ENCODE measurements around the gene BICDL2. TPM values are rescaled to one million over a fixed set of nuclear protein-coding genes. Genes with fewer than 3 reads are reported as not detected.
"Not testable (repeated sequence)": the region's sequence is repeated elsewhere in the genome, so short reads cannot be mapped to it uniquely, and the experiment has no call there.

BICDL2 gene, protein sequence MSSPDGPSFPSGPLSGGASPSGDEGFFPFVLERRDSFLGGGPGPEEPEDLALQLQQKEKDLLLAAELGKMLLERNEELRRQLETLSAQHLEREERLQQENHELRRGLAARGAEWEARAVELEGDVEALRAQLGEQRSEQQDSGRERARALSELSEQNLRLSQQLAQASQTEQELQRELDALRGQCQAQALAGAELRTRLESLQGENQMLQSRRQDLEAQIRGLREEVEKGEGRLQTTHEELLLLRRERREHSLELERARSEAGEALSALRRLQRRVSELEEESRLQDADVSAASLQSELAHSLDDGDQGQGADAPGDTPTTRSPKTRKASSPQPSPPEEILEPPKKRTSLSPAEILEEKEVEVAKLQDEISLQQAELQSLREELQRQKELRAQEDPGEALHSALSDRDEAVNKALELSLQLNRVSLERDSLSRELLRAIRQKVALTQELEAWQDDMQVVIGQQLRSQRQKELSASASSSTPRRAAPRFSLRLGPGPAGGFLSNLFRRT
- total RNA-seq (100 to 1,000 TPM in 1 of 6 donors, 10 to 100 TPM in 5; 48.9 to 106 (median 64.3) TPM), polyA plus RNA-seq (100 to 1,000 TPM; 126 to 325 TPM)

DNA sequence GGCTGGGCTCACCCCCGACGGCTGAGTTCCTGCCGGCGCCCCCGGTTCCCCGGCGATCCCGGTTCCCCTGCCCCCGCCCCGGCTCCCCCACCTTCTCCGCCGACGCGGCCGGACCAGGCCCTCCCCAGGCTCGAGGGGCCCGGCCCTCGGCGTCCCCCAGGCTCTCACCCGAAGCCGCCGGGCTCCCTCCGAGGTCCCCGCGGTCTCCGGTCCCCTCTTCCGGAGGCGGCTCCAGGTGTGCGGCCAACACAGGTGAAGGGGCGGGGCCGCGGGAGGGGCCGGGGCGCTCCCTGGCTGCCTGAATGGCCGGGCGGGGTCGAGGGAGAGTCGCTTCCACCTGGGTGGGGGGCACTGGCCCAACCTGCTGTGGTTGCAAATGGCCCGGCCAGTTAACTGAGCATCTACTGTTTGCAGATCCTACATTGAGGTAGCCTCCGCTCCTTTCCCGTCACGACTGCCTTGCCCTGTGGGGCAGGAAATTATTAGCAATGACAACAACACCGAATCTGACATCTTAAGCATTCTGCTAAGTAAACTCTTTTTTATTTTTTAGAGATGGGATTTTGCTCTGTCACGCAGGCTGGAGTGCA is at the start of gene BICDL2:
Gene BICDL2 (minus strand): TSS at position 219 of the 590 bp plus-strand sequence. CDS start 1,448 bp downstream, outside the sequence.
- Histone ChIP-seq H3K27ac (peak within 1 kb of the TSS; percentile 80 to 90 (median 85)), H3K9me3 (no peaks in the 10 kb centered on the region), H3K4me3 (peak within 1 kb of the TSS; percentile 27 to 83 (median 75)), H3K27me3 (no peaks in the 10 kb centered on the region), H3K36me3 (no peaks in the 10 kb centered on the region), H3K4me1 (peaks cover 0 to 15% (median 5%) of the 10 kb centered on the region in 3 donors)
- 3% methylated on average over 30 to 44 of the region's 44 CpGs for WGBS, 2 donors
- FAIRE-seq (no peak), ATAC-seq (peak; percentile 67 to 74 (median 69)), DNase-seq (peak; percentile 75 to 93 (median 82))
- intact Hi-C loops (cut with DNase I): no loop called here
- TF ChIP-seq, protein P1, sequence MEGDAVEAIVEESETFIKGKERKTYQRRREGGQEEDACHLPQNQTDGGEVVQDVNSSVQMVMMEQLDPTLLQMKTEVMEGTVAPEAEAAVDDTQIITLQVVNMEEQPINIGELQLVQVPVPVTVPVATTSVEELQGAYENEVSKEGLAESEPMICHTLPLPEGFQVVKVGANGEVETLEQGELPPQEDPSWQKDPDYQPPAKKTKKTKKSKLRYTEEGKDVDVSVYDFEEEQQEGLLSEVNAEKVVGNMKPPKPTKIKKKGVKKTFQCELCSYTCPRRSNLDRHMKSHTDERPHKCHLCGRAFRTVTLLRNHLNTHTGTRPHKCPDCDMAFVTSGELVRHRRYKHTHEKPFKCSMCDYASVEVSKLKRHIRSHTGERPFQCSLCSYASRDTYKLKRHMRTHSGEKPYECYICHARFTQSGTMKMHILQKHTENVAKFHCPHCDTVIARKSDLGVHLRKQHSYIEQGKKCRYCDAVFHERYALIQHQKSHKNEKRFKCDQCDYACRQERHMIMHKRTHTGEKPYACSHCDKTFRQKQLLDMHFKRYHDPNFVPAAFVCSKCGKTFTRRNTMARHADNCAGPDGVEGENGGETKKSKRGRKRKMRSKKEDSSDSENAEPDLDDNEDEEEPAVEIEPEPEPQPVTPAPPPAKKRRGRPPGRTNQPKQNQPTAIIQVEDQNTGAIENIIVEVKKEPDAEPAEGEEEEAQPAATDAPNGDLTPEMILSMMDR (IDR thresholded peaks at IDR 0.05): no peak

DNA sequence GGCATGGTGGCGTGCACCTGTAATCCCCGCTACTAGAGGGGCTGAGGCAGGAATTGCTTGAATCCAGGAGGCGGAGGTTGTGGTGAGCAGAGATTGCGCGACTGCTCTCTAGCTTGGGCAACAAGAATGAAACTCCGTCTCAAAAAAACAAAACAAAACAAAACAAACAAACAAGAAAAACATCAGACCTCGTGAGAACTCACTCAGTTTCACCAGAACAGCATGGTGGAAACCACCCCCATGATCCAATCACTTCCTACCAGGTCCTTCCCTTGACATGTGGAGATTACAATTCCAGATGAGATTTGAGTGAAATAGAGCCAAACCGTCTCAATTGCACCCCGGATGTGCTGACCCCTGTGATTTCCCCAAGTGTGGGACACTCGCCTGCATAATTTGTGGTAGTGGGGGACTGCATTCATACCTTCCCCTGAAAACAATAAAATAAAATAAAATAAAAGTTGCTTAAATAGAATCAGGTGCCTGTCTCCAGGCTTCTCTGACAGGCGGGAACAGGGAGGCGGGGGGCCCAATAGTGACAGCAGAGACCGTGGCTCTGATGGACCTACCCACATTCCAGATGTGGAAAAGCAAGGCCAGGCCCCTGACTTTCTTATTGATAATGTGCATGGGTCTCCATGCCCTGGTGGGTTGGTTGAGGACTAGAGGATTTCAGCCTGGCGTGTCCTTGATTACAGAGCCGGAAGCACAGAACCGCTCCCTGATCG is 49.3 kb upstream of the BICDL2 start:
- 80 to 85% methylated on average over 17 of the region's 17 CpGs for WGBS, 2 donors
- no peaks in the 10 kb centered on the region for H3K27me3 ChIP-seq
- H3K27ac ChIP-seq: no peak overlapping the region
- TF ChIP-seq, protein P1 (IDR thresholded peaks at IDR 0.05): no peak
- peak overlapping the region in 1 of 4 donors; percentile 18 for H3K4me3 ChIP-seq
- no peaks in the 10 kb centered on the region for H3K36me3 ChIP-seq
- H3K4me1 ChIP-seq: no peaks in the 10 kb centered on the region
- no peaks in the 10 kb centered on the region for H3K9me3 ChIP-seq
- ATAC-seq (no peak), FAIRE-seq (no peak), DNase-seq (no peak)
- intact Hi-C loops (cut with DNase I): no loop called here

DNA sequence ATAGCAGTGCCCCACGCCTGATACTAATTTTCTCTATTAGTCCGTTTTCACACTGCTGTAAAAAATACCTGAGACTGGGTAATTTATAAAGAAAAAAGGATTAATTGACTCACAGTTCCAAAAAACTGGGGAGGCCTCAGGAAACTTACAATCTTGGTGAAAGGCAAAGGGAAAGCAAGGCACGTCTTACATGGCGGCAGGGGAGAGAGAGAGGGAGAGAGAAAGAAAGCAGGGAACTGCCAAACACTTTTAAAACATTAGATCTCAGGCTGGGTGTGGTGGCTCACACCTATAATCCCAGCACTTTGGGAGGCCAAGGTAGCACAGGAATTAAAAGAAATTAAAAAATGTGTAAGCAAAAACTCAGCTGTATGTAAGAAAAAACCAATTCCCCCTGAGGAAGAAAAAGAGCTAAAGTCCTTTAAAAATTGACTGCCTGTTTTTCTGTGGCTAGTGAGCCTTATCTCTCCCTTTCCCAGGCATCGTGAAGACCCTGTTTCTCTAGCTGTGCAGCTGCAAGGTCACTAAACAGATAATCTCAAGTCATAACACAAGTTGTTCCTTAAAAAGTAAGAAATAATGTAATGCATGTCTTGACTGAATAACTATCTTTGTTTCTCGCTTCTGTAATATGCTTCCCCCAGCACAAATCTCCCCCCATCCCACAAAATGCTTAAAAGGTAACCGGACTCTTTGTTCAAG is 48.4 kb upstream of the BICDL2 start:
- intact Hi-C loops (cut with DNase I): no loop called here
- ATAC-seq: no peak
- WGBS, 2 donors: 73 to 74% methylated on average over 7 of the region's 7 CpGs
- DNase-seq: no peak
- FAIRE-seq: no peak
- Histone ChIP-seq H3K4me1 (no peaks in the 10 kb centered on the region), H3K27me3 (no peaks in the 10 kb centered on the region), H3K36me3 (no peaks in the 10 kb centered on the region), H3K4me3 (no peak overlapping the region), H3K9me3 (no peaks in the 10 kb centered on the region), H3K27ac (no peak overlapping the region)
- TF ChIP-seq, protein P1 (IDR thresholded peaks at IDR 0.05): no peak

DNA sequence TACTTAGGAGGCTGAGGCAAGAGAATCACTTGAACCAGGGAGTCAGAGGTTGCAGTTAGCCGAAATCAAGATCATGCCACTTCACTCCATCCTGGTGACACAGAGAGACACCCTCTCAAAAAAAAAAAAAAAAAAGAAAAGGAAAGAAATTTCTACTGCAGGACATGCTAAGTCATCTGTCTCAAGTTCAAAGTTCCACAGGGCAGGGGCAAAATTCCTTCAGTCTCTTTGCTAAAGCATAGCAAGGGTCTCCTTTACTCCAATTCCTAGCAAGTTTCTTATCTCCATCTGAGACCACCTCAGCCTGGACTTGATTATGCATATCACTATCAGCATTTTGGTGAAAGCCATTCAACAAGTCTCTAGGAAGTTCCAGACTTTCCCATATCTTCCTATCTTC is 47.7 kb upstream of the BICDL2 start:
- no peaks in the 10 kb centered on the region for H3K36me3 ChIP-seq
- no peaks in the 10 kb centered on the region for H3K4me1 ChIP-seq
- H3K27ac ChIP-seq: no peak overlapping the region
- FAIRE-seq (no peak), ATAC-seq (no peak), DNase-seq (no peak)
- H3K4me3 ChIP-seq: no peak overlapping the region
- H3K27me3 ChIP-seq: no peaks in the 10 kb centered on the region
- 77 to 89% methylated on average over 1 of the region's 1 CpG for WGBS, 2 donors
- TF ChIP-seq, protein P1 (IDR thresholded peaks at IDR 0.05): no peak
- intact Hi-C loops (cut with DNase I): no loop called here
- no peaks in the 10 kb centered on the region for H3K9me3 ChIP-seq

DNA sequence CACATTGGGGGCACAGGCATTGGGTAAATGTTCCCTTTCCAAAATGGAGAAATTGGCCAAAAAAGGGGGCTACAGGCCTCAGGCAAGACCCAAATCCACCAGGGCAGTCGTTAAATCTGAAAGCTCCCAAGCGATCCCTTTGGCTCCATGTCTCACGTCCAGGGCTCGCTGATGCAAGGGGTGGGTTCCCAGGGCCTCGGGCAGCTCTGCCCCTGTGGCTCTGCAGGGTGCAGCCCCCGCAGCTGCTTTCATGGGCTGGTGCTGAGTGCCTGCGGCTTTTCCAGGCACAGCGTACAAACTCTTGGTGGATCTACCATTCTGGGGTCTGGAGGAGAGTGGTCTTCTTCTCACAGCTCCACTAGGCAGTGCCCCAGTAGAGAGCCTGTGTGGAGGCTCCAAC is 46.7 kb upstream of the BICDL2 start:
- H3K4me1 ChIP-seq; ATAC-seq; H3K27me3 ChIP-seq; H3K4me3 ChIP-seq; H3K36me3 ChIP-seq; intact Hi-C loops (cut with DNase I); FAIRE-seq; H3K9me3 ChIP-seq; H3K27ac ChIP-seq: not testable (repeated sequence)
- WGBS, 2 donors: 84 to 90% methylated on average over 8 of the region's 8 CpGs
- peak in 2 of 6 donors; percentile 6 to 12 for DNase-seq

DNA sequence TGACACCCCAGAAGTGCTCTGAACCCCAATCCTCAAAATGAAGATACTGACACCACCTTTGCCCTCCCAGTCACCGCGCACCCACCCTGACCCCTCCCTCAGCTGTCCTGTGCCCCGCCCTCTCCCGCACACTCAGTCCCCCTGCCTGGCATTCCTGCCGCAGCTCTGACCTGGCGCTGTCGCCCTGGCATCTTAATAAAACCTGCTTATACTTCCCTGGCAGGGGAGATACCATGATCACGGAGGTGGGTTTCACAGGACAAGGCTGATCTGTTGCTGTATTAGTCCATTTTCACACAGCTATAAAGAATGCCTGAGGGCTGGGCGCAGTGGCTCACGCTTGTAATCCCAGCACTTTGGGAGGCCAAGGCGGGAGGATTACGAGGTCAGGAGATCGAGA is 45.2 kb upstream of the BICDL2 start:
- H3K4me1 ChIP-seq; H3K4me3 ChIP-seq; FAIRE-seq; H3K9me3 ChIP-seq; intact Hi-C loops (cut with DNase I); H3K36me3 ChIP-seq; H3K27ac ChIP-seq; ATAC-seq; H3K27me3 ChIP-seq: not testable (repeated sequence)
- 83 to 87% methylated on average over 12 to 13 of the region's 13 CpGs for WGBS, 2 donors
- DNase-seq: peak in 1 of 6 donors; percentile 23
